ENCODE data around the gene WDR27. TPM values are rescaled to one million over a fixed set of nuclear protein-coding genes. Genes with fewer than 3 reads are reported as not detected.

WDR27 gene
- total RNA-seq, 4 donors from 2014 or later: 2.8 to 31.6 (median 4.0) TPM

GRCh38 chr6:169725125-169726048 is 23.6 kb upstream of the WDR27 start:
- DNase-seq (peak; percentile 41 to 53), ATAC-seq (peak; percentile 18 to 28)
- peak overlapping the region; percentile 83 to 92 (median 86) for H3K27ac ChIP-seq
- H3K36me3 ChIP-seq: no peaks in the 10 kb centered on the region
- in situ Hi-C loops (cut with MboI; ENCODE audit: low sequenced_read_pairs in 4 of 4) (no loop called here), intact Hi-C loops (cut with DNase I; ENCODE audit: low total_unique reads) (loop anchor here (10.0 kb wide), 1 partner anchor 829 kb away; the partner anchor contains the start of genes PSMB1 and TBP)
- peaks cover 34% of the 10 kb centered on the region in 2 donors for H3K4me1 ChIP-seq
- TF ChIP-seq POLR2A (IDR thresholded peaks at IDR 0.05) (peak; percentile 29 to 31), CTCF (IDR thresholded peaks at IDR 0.05 in 4 of 5, conservative IDR thresholded peaks at IDR 0.05 in 1 of 5) (no peak)
- H3K9me3 ChIP-seq: no peaks in the 10 kb centered on the region
- H3K4me3 ChIP-seq: peak overlapping the region; percentile 63 to 86 (median 73)
- H3K27me3 ChIP-seq: no peaks in the 10 kb centered on the region

- Histone ChIP-seq H3K9me3 (no peaks in the 10 kb centered on the region), H3K4me3 (peak within 1 kb of the TSS; percentile 63 to 86 (median 81)), H3K4me1 (peaks cover 37 to 39% of the 10 kb centered on the region in 2 donors), H3K36me3 (no peaks in the 10 kb centered on the region), H3K27me3 (no peaks in the 10 kb centered on the region), H3K27ac (peak within 1 kb of the TSS; percentile 85 to 98 (median 92))
- intact Hi-C loops (cut with DNase I; ENCODE audit: low total_unique reads): loop anchor here (10.0 kb wide), 1 partner anchor 830 kb away; the partner anchor contains the start of genes PSMB1 and TBP
- ATAC-seq: peak; percentile 50 to 53
- TF ChIP-seq CTCF (IDR thresholded peaks at IDR 0.05 in 4 of 5, conservative IDR thresholded peaks at IDR 0.05 in 1 of 5) (no peak), POLR2A (IDR thresholded peaks at IDR 0.05) (no peak)
- in situ Hi-C loops (cut with MboI; ENCODE audit: low sequenced_read_pairs in 4 of 4): no loop called here
- DNase-seq: peak in 1 of 2 donors; percentile 25
These were observed 22.8 kb upstream of the WDR27 start, which contains the start of gene PHF10 for GRCh38 chr6:169724494-169725124. PHF10 (minus strand) TSS chr6:169724500; CDS start chr6:169723931, 569 bp downstream.

GRCh38 chr6:169723991-169724493 is 22.2 kb upstream of the WDR27 start:
- TF ChIP-seq POLR2A (IDR thresholded peaks at IDR 0.05) (peak; percentile 18 to 32), CTCF (IDR thresholded peaks at IDR 0.05 in 4 of 5, conservative IDR thresholded peaks at IDR 0.05 in 1 of 5) (no peak)
- peaks cover 37 to 44% of the 10 kb centered on the region in 2 donors for H3K4me1 ChIP-seq
- peak overlapping the region; percentile 72 to 85 (median 78) for H3K27ac ChIP-seq
- no peaks in the 10 kb centered on the region for H3K9me3 ChIP-seq
- peak overlapping the region in 2 of 4 donors; percentile 35 to 63 for H3K4me3 ChIP-seq
- ATAC-seq: peak; percentile 67 to 72
- no peaks in the 10 kb centered on the region for H3K36me3 ChIP-seq
- in situ Hi-C loops (cut with MboI; ENCODE audit: low sequenced_read_pairs in 4 of 4): no loop called here
- H3K27me3 ChIP-seq: no peaks in the 10 kb centered on the region
- peak in 1 of 2 donors; percentile 21 for DNase-seq
- intact Hi-C loops (cut with DNase I; ENCODE audit: low total_unique reads): loop anchor here (1.0 to 10.0 kb wide), 3 partner anchors 22 to 831 kb away; partner anchors contain the start of genes C6orf120, DYNLT2, ERMARD and PSMB1

GRCh38 chr6:169723200-169723909 is 21.5 kb upstream of the WDR27 start:
- DNase-seq: peak; percentile 61 to 80
- peak overlapping the region; percentile 57 to 83 (median 65) for H3K4me3 ChIP-seq
- H3K9me3 ChIP-seq: no peaks in the 10 kb centered on the region
- intact Hi-C loops (cut with DNase I; ENCODE audit: low total_unique reads) (loop anchor here (1.0 to 10.0 kb wide), 3 partner anchors 21 to 831 kb away; partner anchors contain the start of genes C6orf120, DYNLT2, ERMARD and PSMB1), in situ Hi-C loops (cut with MboI; ENCODE audit: low sequenced_read_pairs in 4 of 4) (no loop called here)
- ATAC-seq: peak; percentile 71 to 75
- TF ChIP-seq CTCF (IDR thresholded peaks at IDR 0.05 in 4 of 5, conservative IDR thresholded peaks at IDR 0.05 in 1 of 5) (no peak), POLR2A (IDR thresholded peaks at IDR 0.05) (peak in 1 of 2 donors; percentile 21)
- H3K27ac ChIP-seq: peak overlapping the region; percentile 75 to 98 (median 86)
- no peaks in the 10 kb centered on the region for H3K36me3 ChIP-seq
- H3K4me1 ChIP-seq: peaks cover 37 to 44% of the 10 kb centered on the region in 2 donors
- no peaks in the 10 kb centered on the region for H3K27me3 ChIP-seq

All from gastrocnemius medialis (tissue), 4 donors.